ENCODE results near the gene EFL1. TPM values are rescaled to one million over a fixed set of nuclear protein-coding genes. Genes with fewer than 3 reads are reported as not detected.
"Not testable (repeated sequence)": the region's sequence is repeated elsewhere in the genome, so short reads cannot be mapped to it uniquely, and the experiment has no call there.

The EFL1 gene
- total and polyA plus RNA-seq, 4 donors: 3.2 to 10.1 (median 6.1) TPM

DNA sequence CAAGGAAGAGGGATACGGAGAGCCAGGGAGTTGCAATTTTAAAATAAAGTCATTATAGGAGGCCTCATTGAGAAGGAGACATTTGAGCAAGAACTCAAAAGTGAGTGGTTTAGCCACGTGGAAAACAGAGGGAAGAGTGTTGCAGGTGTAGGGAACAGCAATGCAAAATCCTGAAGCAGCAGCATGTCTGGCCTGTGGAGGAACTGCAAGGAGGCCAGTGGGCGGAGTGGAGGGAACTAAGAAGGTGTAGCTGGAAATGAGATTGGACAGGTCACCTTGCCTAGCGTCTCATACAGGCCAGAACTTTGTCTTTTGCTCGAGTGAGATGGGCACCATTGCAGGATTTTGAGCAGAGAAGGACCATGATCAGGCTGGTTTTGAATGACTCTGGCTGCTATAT lies 35.0 kb upstream of the EFL1 start:
- no peaks in the 10 kb centered on the region for H3K36me3 ChIP-seq (ENCODE audit: control insufficient read depth in 4 of 4, insufficient read depth in 3 of 4, low read depth in 1 of 4, low read length in 3 of 4)
- H3K9ac ChIP-seq (ENCODE audit: low read depth in 1 of 2, low read length in 2 of 2): no peak overlapping the region
- H3K9me3 ChIP-seq (ENCODE audit: control insufficient read depth in 4 of 4, low read length in 3 of 4): no peaks in the 10 kb centered on the region
- no peaks in the 10 kb centered on the region for H3K27me3 ChIP-seq (ENCODE audit: control insufficient read depth in 4 of 4, insufficient read depth in 4 of 4, low read length in 3 of 4)
- no peak for TF ChIP-seq NR2F2 (IDR thresholded peaks at IDR 0.05)
- no peak for TF ChIP-seq FOXA2 (IDR thresholded peaks at IDR 0.05)
- no peaks in the 10 kb centered on the region for H3K4me1 ChIP-seq (ENCODE audit: control insufficient read depth in 4 of 4, insufficient read depth in 4 of 4, low read length in 3 of 4)
- no peak overlapping the region for H3K4me3 ChIP-seq (ENCODE audit: low read depth in 1 of 3, low read length in 3 of 3)
- 96% methylated on average over 5 of the region's 5 CpGs for WGBS
- H3K27ac ChIP-seq (ENCODE audit: low read depth in 1 of 2, low read length in 2 of 2): no peak overlapping the region
- DNase-seq (ENCODE audit: low spot score): no peak

DNA sequence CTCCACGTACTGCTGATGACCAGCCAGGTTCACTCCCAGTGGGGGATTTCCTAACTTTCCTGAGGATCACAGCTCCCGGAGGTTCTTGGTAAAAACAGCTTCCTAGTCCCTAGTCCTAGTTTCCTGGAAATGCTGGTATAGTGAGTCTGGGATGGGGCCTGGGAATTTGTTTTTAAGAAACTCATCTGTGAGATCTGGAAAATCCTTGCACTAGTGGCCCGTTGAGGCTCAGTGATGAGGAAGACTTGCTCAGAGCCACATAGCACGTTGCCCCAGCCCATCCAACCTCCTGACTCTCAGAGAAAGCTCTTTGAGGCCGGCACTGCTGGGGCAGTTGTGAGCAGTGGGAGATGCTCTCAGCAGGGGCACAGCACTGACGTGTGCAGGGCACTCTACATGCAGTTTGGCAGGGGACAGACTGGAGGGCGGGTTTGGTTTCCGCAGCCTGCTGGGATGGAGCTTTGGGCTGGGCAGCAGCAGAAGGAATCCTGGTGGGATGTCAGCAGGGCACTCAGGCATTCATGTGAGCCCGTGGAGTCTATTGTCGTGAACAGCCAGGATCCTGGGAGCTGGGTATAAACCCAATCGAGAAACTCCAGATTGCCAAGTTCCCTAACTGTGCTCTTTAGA lies 31.6 kb upstream of the EFL1 start:
- Histone ChIP-seq H3K36me3 (ENCODE audit: control insufficient read depth in 4 of 4, insufficient read depth in 3 of 4, low read depth in 1 of 4, low read length in 3 of 4) (no peaks in the 10 kb centered on the region), H3K9me3 (ENCODE audit: control insufficient read depth in 4 of 4, low read length in 3 of 4) (no peaks in the 10 kb centered on the region), H3K4me1 (ENCODE audit: control insufficient read depth in 4 of 4, insufficient read depth in 4 of 4, low read length in 3 of 4) (no peaks in the 10 kb centered on the region), H3K4me3 (ENCODE audit: low read depth in 1 of 3, low read length in 3 of 3) (no peak overlapping the region), H3K9ac (ENCODE audit: low read depth in 1 of 2, low read length in 2 of 2) (no peak overlapping the region), H3K27ac (ENCODE audit: low read depth in 1 of 2, low read length in 2 of 2) (no peak overlapping the region), H3K27me3 (ENCODE audit: control insufficient read depth in 4 of 4, insufficient read depth in 4 of 4, low read length in 3 of 4) (no peaks in the 10 kb centered on the region)
- TF ChIP-seq HNF4A (conservative IDR thresholded peaks at IDR 0.05): no peak
- DNase-seq (ENCODE audit: low spot score): no peak
- 64% methylated on average over 11 of the region's 11 CpGs for WGBS

DNA sequence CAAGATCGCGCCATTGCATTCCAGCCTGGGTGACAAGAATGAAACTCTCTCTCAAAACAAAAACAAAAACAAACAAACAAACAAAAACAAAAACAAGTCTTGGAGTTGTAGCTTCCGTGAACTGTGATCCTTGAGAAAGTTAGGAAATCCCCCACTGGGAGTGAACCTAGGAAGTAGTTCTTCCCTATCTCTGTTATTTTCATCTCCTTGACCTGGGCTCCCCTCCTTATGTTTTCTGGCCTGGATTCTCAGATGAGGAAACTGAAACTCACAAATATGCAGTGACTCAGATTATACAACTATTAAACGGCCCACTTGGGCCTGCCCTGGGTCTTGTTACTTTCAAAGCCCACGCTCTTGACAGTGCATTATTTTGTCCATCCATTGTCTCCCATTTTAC lies 29.7 kb upstream of the EFL1 start:
- H3K4me1 ChIP-seq (ENCODE audit: control insufficient read depth in 4 of 4, insufficient read depth in 4 of 4, low read length in 3 of 4): no peaks in the 10 kb centered on the region
- WGBS: 92% methylated on average over 5 of the region's 5 CpGs
- DNase-seq (ENCODE audit: low spot score): no peak
- no peak overlapping the region for H3K4me3 ChIP-seq (ENCODE audit: low read depth in 1 of 3, low read length in 3 of 3)
- no peak overlapping the region for H3K27ac ChIP-seq (ENCODE audit: low read depth in 1 of 2, low read length in 2 of 2)
- H3K27me3 ChIP-seq (ENCODE audit: control insufficient read depth in 4 of 4, insufficient read depth in 4 of 4, low read length in 3 of 4): no peaks in the 10 kb centered on the region
- H3K9ac ChIP-seq (ENCODE audit: low read depth in 1 of 2, low read length in 2 of 2): no peak overlapping the region
- no peaks in the 10 kb centered on the region for H3K36me3 ChIP-seq (ENCODE audit: control insufficient read depth in 4 of 4, insufficient read depth in 3 of 4, low read depth in 1 of 4, low read length in 3 of 4)
- H3K9me3 ChIP-seq (ENCODE audit: control insufficient read depth in 4 of 4, low read length in 3 of 4): no peaks in the 10 kb centered on the region
- TF ChIP-seq JUND (IDR thresholded peaks at IDR 0.05): no peak
- TF ChIP-seq FOXA2 (IDR thresholded peaks at IDR 0.05): no peak
- TF ChIP-seq RXRA (IDR thresholded peaks at IDR 0.05): no peak
- TF ChIP-seq NR2F2 (IDR thresholded peaks at IDR 0.05): no peak
- no peak for TF ChIP-seq GABPA (IDR thresholded peaks at IDR 0.05 in 1 of 2, conservative IDR thresholded peaks at IDR 0.05 in 1 of 2)
- TF ChIP-seq RAD21 (IDR thresholded peaks at IDR 0.05): no peak
- TF ChIP-seq, protein P1, sequence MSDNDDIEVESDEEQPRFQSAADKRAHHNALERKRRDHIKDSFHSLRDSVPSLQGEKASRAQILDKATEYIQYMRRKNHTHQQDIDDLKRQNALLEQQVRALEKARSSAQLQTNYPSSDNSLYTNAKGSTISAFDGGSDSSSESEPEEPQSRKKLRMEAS (IDR thresholded peaks at IDR 0.05): no peak
- no peak for TF ChIP-seq TAF1 (conservative IDR thresholded peaks at IDR 0.05)
- no peak for TF ChIP-seq YY1 (IDR thresholded peaks at IDR 0.05)
- TF ChIP-seq, protein P2, sequence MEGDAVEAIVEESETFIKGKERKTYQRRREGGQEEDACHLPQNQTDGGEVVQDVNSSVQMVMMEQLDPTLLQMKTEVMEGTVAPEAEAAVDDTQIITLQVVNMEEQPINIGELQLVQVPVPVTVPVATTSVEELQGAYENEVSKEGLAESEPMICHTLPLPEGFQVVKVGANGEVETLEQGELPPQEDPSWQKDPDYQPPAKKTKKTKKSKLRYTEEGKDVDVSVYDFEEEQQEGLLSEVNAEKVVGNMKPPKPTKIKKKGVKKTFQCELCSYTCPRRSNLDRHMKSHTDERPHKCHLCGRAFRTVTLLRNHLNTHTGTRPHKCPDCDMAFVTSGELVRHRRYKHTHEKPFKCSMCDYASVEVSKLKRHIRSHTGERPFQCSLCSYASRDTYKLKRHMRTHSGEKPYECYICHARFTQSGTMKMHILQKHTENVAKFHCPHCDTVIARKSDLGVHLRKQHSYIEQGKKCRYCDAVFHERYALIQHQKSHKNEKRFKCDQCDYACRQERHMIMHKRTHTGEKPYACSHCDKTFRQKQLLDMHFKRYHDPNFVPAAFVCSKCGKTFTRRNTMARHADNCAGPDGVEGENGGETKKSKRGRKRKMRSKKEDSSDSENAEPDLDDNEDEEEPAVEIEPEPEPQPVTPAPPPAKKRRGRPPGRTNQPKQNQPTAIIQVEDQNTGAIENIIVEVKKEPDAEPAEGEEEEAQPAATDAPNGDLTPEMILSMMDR (IDR thresholded peaks at IDR 0.05; ENCODE audit: low read depth, low read length, missing input control): no peak
- TF ChIP-seq SP1 (IDR thresholded peaks at IDR 0.05): no peak
- TF ChIP-seq HNF4G (IDR thresholded peaks at IDR 0.05): no peak
- TF ChIP-seq, protein P3, sequence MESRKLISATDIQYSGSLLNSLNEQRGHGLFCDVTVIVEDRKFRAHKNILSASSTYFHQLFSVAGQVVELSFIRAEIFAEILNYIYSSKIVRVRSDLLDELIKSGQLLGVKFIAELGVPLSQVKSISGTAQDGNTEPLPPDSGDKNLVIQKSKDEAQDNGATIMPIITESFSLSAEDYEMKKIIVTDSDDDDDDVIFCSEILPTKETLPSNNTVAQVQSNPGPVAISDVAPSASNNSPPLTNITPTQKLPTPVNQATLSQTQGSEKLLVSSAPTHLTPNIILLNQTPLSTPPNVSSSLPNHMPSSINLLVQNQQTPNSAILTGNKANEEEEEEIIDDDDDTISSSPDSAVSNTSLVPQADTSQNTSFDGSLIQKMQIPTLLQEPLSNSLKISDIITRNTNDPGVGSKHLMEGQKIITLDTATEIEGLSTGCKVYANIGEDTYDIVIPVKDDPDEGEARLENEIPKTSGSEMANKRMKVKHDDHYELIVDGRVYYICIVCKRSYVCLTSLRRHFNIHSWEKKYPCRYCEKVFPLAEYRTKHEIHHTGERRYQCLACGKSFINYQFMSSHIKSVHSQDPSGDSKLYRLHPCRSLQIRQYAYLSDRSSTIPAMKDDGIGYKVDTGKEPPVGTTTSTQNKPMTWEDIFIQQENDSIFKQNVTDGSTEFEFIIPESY (IDR thresholded peaks at IDR 0.05): no peak
- TF ChIP-seq, protein P4, sequence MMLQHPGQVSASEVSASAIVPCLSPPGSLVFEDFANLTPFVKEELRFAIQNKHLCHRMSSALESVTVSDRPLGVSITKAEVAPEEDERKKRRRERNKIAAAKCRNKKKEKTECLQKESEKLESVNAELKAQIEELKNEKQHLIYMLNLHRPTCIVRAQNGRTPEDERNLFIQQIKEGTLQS (IDR thresholded peaks at IDR 0.05): no peak
- TF ChIP-seq EGR1 (IDR thresholded peaks at IDR 0.05; ENCODE audit: low read depth in 2 of 2): no peak
- TF ChIP-seq, protein P5, sequence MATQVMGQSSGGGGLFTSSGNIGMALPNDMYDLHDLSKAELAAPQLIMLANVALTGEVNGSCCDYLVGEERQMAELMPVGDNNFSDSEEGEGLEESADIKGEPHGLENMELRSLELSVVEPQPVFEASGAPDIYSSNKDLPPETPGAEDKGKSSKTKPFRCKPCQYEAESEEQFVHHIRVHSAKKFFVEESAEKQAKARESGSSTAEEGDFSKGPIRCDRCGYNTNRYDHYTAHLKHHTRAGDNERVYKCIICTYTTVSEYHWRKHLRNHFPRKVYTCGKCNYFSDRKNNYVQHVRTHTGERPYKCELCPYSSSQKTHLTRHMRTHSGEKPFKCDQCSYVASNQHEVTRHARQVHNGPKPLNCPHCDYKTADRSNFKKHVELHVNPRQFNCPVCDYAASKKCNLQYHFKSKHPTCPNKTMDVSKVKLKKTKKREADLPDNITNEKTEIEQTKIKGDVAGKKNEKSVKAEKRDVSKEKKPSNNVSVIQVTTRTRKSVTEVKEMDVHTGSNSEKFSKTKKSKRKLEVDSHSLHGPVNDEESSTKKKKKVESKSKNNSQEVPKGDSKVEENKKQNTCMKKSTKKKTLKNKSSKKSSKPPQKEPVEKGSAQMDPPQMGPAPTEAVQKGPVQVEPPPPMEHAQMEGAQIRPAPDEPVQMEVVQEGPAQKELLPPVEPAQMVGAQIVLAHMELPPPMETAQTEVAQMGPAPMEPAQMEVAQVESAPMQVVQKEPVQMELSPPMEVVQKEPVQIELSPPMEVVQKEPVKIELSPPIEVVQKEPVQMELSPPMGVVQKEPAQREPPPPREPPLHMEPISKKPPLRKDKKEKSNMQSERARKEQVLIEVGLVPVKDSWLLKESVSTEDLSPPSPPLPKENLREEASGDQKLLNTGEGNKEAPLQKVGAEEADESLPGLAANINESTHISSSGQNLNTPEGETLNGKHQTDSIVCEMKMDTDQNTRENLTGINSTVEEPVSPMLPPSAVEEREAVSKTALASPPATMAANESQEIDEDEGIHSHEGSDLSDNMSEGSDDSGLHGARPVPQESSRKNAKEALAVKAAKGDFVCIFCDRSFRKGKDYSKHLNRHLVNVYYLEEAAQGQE (IDR thresholded peaks at IDR 0.05): no peak
- TF ChIP-seq FOXA1 (IDR thresholded peaks at IDR 0.05): no peak
- no peak for TF ChIP-seq HNF4A (conservative IDR thresholded peaks at IDR 0.05)

DNA sequence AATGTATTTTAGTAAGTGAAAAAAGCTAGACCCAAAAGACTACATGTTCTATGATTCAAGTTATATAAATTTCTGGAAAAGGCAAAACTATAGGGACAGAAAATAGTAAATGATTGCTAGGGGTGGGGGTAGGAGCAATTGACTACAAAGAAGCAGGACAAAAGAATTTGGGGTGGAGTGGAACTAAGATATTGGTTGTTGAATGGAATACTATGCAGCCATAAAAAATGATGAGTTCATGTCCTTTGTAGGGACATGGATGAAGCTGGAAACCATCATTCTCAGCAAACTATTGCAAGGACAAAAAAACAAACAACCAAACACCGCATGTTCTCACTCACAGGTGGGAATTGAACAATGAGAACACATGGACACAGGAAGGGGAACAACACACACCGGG lies 25.7 kb upstream of the EFL1 start:
- DNase-seq (ENCODE audit: low spot score); H3K27me3 ChIP-seq (ENCODE audit: control insufficient read depth in 4 of 4, insufficient read depth in 4 of 4, low read length in 3 of 4); H3K9ac ChIP-seq (ENCODE audit: low read depth in 1 of 2, low read length in 2 of 2); H3K4me1 ChIP-seq (ENCODE audit: control insufficient read depth in 4 of 4, insufficient read depth in 4 of 4, low read length in 3 of 4); H3K9me3 ChIP-seq (ENCODE audit: control insufficient read depth in 4 of 4, low read length in 3 of 4); H3K4me3 ChIP-seq (ENCODE audit: low read depth in 1 of 3, low read length in 3 of 3); H3K27ac ChIP-seq (ENCODE audit: low read depth in 1 of 2, low read length in 2 of 2); H3K36me3 ChIP-seq (ENCODE audit: control insufficient read depth in 4 of 4, insufficient read depth in 3 of 4, low read depth in 1 of 4, low read length in 3 of 4): not testable (repeated sequence)
- 93% methylated on average over 2 of the region's 2 CpGs for WGBS

All from liver (tissue), 9 donors.